A549 (cell line): ENCODE data around the gene CST1.

Source experiments
- RCOR1 ChIP-seq: fragments of 150-350 bp; IDR thresholded peaks from 2 replicates; pipeline ENCODE4 v1.6.1; 2014; ENCODE audit warnings: antibody characterized with exemption, low read length, low read depth
- TF ChIP-seq, protein P1 (sequence below): fragments of >200 bp; sonication (Bioruptor Twin); formaldehyde crosslinking; IDR thresholded peaks from 3 replicates; pipeline ENCODE4 v1.5.1; 2016

DNA sequence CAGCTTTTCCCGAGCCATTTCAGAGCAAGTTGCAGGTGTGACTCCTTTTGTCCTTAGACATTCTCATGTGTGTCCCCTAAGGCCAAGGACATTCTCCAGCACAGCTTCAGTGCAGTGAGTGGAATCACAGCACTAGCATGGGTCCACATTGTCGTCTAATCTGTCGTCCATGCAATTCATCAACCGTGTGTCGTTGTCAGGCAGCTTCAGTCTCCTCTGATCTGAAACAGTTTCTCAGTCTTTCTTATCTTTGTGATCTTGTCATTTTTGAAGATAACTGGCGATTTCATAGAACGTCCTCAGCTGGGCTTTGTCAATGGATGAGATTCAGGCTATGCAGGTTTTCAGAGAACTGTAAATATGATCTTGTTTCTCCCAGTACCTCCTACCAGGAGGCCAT lies 44.1 kb upstream of the CST1 start:
- no peak for TF ChIP-seq RCOR1
- TF ChIP-seq, protein P1, sequence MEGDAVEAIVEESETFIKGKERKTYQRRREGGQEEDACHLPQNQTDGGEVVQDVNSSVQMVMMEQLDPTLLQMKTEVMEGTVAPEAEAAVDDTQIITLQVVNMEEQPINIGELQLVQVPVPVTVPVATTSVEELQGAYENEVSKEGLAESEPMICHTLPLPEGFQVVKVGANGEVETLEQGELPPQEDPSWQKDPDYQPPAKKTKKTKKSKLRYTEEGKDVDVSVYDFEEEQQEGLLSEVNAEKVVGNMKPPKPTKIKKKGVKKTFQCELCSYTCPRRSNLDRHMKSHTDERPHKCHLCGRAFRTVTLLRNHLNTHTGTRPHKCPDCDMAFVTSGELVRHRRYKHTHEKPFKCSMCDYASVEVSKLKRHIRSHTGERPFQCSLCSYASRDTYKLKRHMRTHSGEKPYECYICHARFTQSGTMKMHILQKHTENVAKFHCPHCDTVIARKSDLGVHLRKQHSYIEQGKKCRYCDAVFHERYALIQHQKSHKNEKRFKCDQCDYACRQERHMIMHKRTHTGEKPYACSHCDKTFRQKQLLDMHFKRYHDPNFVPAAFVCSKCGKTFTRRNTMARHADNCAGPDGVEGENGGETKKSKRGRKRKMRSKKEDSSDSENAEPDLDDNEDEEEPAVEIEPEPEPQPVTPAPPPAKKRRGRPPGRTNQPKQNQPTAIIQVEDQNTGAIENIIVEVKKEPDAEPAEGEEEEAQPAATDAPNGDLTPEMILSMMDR, result no peak
